ENCODE measurements around the gene ZNF800.

The ZNF800 gene

GRCh38 chr7:127390817-127391590 lies 1.5 kb downstream of the ZNF800 start:
- no peak for DNase-seq (ENCODE audit: low read depth)

- DNase-seq (ENCODE audit: low read depth), result no peak
Observed at GRCh38 chr7:127390186-127390816, 2.2 kb downstream of the ZNF800 start.

- no peak for DNase-seq (ENCODE audit: low read depth)
Observed at GRCh38 chr7:127389321-127389720, 3.2 kb downstream of the ZNF800 start.

- DNase-seq (ENCODE audit: low read depth), result no peak
Observed at GRCh38 chr7:127387974-127388373, 4.5 kb downstream of the ZNF800 start.

DNA sequence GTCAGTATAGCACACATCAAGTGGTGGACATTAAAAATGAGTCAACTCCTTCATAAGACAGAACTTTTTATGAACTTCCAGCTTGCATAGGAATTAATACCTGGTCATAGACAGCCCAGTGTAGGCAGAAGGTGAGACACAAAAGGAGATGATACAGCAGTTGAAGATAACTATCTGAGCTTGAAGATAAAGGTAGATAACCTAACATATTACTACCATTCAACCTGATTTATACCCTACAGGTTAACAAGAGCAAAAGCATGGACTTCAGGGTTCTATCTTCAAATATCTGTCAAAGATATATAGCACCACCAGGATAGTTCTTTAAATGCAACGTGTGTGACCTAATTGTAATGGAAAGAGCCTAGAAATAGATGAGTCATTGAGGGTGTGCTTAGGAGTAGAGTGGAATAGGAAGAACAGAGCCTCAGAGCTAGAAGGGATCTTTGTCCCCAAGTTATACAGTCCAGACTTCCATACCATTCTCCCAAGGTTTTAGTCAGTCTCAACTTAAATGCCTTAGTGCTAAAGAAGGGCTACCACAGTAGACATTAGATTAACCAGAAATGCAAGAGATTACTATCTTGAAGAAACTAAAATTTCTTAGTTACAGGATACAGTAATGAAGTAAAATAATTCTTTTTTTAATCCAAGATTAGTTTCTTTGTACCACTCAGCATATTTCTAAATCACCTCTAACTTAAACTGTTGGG lies 9.2 kb downstream of the ZNF800 start:
- no peak for DNase-seq (ENCODE audit: low read depth)

DNA sequence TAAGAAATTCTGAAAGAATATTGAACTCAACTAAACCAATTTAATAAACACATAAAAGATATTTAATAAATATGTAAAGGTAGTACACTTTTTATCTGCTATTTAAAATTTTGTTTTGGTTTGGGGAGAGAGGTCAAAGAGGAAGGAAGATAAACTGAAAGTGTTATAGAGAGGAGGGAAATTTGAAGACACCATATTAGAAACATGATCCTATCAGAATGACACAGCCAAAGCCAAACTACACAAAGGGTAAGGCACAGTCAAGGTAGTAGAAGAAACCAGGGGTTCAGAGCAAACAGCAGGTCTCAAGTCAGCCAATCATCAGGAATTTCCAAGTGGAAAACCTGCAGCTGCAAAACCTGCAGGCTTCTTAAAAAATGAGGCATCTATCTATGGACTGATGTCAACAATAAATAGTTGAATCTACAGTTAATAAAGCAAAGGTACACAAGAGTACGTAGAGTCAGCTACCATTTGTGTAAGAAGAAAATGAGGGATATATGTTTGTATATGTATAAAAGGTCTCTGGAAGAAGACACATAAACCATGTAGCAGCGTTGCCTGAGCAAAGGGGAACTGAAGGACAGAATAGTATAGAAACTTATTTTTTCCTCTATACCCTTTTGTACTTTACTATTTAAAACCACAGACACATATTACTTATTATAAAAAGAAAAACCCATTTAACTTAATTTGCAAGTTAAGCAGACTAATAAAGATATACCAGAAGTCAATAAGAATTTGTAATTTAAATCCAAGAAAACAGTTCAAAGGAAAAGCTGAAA lies 10.0 kb downstream of the ZNF800 start:
- DNase-seq (ENCODE audit: low read depth), result no peak

- no peak for DNase-seq (ENCODE audit: low read depth)
Observed at GRCh38 chr7:127380479-127380878, 12.0 kb downstream of the ZNF800 start.

- DNase-seq (ENCODE audit: low read depth), result no peak
Observed at GRCh38 chr7:127379642-127380041, 12.9 kb downstream of the ZNF800 start.

DNA sequence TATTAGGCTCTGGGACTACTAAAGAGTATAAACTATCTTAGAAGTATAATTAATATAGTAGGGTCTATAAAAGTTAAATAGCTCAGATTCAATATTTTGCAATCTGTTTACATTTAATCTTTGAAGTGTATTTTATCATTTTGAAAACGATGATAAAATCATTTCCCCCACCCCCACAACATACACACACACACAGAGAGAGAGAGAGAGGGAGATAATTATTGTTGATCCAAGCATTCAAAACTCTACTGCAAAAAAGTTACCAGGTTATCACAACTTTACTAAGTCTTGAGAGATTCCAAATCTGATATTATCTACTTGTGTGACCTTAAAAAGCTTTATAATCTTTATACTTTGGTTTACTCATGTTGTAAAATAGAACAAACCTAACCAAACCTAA lies 14.0 kb downstream of the ZNF800 start:
- no peak for DNase-seq (ENCODE audit: low read depth)

DNA sequence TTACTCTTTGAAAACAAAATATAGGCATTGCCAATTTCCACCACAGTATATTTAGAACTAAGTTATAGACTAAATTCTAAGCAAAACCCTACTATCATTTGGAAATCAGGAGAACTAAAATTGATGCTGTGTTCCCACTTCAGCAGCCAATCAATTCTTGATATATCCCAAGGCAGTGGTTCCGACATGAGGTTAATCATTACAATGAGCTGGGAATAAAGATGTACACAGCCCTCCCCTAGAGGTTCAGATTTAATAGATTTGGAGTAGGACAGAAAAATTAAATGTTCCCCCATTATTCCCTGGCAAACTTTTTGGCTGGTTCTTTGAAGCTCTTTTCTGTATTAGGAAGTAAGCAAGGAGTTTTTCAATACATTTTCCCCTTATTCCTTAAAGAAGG lies 15.1 kb downstream of the ZNF800 start:
- no peak for DNase-seq (ENCODE audit: low read depth)

DNA sequence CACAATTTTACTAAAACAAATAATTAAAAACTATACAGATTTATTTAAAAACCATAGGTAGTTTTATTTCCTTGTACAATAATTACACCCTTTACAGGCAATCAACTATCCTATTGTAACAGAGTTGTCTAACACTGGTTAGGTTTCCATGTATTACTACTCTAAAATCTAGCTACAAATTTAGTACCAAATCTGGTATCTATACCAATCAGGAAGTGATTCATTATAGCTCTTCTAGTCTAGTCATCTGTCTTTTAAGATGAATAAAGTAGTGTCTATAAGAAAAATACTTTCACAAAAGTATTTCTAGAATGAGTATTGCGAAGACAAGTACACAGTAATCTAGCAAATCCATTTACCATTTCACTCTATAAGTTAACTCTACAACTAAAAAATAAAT lies 16.9 kb downstream of the ZNF800 start:
- no peak for DNase-seq (ENCODE audit: low read depth)

DNA sequence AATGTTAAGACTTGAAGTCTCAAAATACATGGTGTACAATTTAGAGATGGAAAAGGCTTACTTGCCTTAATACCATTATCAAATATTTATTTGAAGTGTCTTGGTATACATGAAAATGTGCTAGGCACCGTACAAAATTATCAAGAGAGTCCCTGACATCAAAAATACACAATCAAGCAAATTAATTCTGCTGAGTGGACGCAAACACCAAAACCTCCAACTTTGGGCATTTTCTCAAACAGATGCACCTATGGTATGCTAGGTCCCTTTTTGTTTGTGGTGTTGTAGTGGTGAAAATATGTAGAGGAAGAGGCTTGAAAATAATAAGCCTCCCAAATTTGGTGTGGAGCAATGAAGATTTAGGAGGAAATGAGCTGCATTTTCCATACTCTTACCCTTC lies 24.8 kb downstream of the ZNF800 start:
- no peak for DNase-seq (ENCODE audit: low read depth)

DNA sequence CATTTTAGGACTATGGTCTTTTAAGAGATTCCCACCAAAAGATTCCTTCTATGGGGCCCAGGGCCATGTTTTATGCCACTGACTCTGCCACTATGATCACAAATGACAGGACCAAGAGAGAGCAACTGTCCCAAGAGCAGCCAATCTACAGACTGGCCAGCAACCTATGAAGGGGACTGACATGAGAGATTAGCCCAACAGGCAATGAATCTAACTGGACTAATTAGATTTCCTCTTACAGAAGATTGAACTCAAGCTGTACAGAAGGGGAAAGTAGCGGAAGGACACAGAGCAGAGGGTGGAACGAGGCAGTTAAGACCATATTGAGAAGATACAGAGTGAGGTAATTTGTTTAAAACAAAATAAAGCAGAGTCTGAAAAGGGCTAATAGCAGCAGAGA lies 25.8 kb downstream of the ZNF800 start:
- no peak for DNase-seq (ENCODE audit: low read depth)

GRCh38 chr7:127365957-127366315 lies 26.6 kb downstream of the ZNF800 start:
- DNase-seq (ENCODE audit: low read depth), result no peak

DNA sequence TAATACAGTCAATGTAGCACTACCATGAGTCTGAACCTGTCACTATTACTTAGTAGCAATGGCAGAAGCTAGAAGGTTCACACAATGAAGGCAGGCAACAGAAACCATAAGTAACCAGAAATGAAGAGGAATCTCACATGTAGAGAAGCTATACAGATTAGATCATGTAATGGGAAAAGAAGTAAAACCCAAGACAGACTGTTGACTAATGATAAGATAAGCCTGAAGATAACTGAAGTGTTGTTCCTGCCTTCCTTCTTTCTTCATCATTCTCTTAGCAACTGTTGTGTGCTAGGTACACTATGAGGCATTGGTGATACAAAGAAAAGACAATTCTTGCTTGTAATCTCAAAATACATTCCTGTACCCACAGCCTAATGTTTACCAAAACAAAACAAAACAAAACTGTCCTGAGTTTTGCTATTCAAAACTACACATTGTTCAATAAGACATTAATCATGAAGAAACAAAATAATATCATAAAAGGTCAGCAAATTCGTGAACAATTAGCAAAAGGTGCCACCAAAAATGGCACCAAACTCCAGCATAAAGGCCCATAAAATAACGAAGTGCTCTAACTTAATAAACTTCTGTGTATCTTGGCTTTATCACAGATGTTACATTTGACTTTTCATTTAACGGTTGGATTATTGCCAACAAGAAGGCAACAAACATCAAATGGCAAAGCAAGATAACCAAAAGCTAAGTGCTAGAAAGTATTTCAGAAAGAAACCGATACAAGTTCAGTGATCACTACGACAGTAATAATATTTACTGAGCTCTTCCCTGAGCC lies 27.1 kb downstream of the ZNF800 start:
- DNase-seq (ENCODE audit: low read depth), result no peak

- no peak for DNase-seq (ENCODE audit: low read depth)
Observed at GRCh38 chr7:127362364-127363027, 30.0 kb downstream of the ZNF800 start.

DNA sequence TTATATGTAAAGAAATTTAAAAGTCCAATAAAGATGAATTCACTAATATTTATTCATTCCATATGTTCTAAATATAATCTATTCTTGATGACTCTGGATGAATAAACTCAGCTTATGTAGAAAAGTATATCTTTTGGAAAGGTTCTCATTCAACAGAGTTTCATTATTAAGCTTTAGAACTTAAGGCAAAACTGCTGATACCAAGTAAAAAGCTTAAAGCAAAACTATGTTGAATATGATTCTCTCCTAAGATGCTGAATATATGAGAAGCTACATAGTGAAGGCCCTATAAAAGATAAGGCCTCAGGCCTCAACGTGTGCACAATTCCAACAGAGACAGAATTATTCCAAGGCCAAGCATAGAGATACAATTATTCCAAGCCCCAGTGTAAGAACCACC lies 30.8 kb downstream of the ZNF800 start:
- DNase-seq (ENCODE audit: low read depth), result no peak

GRCh38 chr7:127359011-127359410 lies 33.5 kb downstream of the ZNF800 start:
- DNase-seq (ENCODE audit: low read depth), result no peak

- no peak for DNase-seq (ENCODE audit: low read depth)
Observed at GRCh38 chr7:127353897-127354296, 38.6 kb downstream of the ZNF800 start.

GRCh38 chr7:127350586-127350985 lies 41.9 kb downstream of the ZNF800 start:
- no peak for DNase-seq (ENCODE audit: low read depth)

GRCh38 chr7:127349881-127350280 lies 42.6 kb downstream of the ZNF800 start:
- DNase-seq (ENCODE audit: low read depth), result no peak
